Activated T-helper 1 cell treated with anti-CD3 and anti-CD28 coated beads, Interleukin-12 subunit alpha, Interleukin-12 subunit beta, Interleukin-2, Interleukin-4 antibody, amounts not matched to agents 30 ng/mL and 10 ng/mL and 1 ng/mL, durations not matched to agents 14 hours and 24 hours and 36 hours (primary cell): ENCODE data around the gene SGSH. TPM values are rescaled to one million over a fixed set of nuclear protein-coding genes. Genes with fewer than 3 reads are reported as not detected.

Experiments
- DNase-seq: peaks from one replicate; pipeline ENCODE4 v3.0.0; 2021; ENCODE audit warnings: low spot score
- H3K27ac Mint-ChIP-seq: one replicate; pipeline ENCODE4 v1.8.0; 2021; ENCODE audit warnings: mild to moderate bottlenecking, mixed read lengths
- H3K27me3 Mint-ChIP-seq: one replicate; pipeline ENCODE4 v1.8.0; 2022; ENCODE audit warnings: mild to moderate bottlenecking, moderate library complexity, mixed read lengths; ENCODE audit not compliant: insufficient read depth
- H3K36me3 Mint-ChIP-seq: one replicate; pipeline ENCODE4 v1.8.0; 2021; ENCODE audit warnings: low read depth, mixed read lengths
- H3K4me1 Mint-ChIP-seq: one replicate; pipeline ENCODE4 v1.8.0; 2021; ENCODE audit warnings: low read depth, mixed read lengths
- H3K4me3 Mint-ChIP-seq: one replicate; pipeline ENCODE4 v1.8.0; 2021; ENCODE audit warnings: mild to moderate bottlenecking, moderate library complexity, mixed read lengths
- H3K9me3 Mint-ChIP-seq: one replicate; pipeline ENCODE4 v1.8.0; 2021; ENCODE audit warnings: mixed read lengths
- intact Hi-C: fragments of 100-400 bp; cut with micrococcal nuclease; formaldehyde crosslinking; loops from one replicate; pipeline ENCODE4 v1.15.1; 2024
- total RNA-seq: library from RNA; stranded (reverse); gene quantifications from 2 replicates; pipeline ENCODE4 v1.2.3, GENCODE V29; 2022

The SGSH gene
- total RNA-seq, 1 donor from 2014 or later = 20.1 TPM

DNA sequence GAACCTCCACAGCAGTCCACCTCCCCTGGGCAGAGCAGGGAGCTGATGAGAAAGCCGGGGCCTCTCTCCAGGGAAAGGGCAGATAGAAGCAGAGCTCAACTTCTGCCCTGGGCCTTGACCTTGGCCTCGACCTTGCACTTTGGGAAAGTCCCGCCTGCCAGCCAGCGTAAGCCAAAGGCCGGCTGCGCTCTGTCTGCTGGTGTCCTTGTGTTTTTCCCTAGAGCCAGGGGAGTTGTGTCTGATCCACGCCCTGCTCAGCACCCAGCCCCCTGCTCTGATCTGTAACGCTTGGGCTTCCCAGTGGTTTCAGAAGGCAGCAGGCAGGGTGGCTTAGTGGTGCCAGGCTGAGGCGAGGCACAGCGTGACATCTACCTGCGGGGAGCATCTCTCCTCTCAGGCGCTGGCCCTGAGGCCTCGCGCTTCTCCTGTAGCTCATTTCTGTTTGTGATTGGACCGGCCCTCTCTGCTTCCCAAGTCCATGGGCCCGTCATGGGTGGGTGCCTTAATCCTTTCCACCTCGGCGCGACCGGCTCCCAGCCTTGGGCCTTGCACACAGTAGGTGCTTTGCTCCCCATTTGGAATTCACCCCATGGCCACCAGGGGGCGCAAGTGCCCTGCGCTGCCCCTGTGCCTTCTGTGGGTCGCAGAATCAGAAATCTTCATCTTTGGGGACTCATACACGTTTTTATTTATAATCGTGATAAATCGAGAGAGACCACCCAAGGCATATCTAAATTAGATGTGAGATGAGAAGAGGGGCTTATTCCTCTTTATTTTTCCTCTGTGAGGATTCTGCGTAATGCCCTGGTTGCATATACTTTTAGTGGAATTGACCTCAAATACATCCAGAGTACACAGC, 24.2 kb downstream of the SGSH start:
- Mint-ChIP-seq H3K9me3 (peaks cover 7% of the 10 kb centered on the region), H3K4me3 (no peak overlapping the region), H3K27ac (no peak overlapping the region), H3K36me3 (peaks cover 2% of the 10 kb centered on the region), H3K4me1 (no peaks in the 10 kb centered on the region), H3K27me3 (peaks cover 9% of the 10 kb centered on the region)
- intact Hi-C loops = loop anchor here (1.0 to 10.0 kb wide), 2 partner anchors 57 to 169 kb away; no protein-coding TSS in a partner anchor
- peak; percentile 30 for DNase-seq

- H3K9me3 Mint-ChIP-seq = peaks cover 7% of the 10 kb centered on the region
- H3K36me3 Mint-ChIP-seq = peaks cover 2% of the 10 kb centered on the region
- DNase-seq = no peak
- H3K4me1 Mint-ChIP-seq = no peaks in the 10 kb centered on the region
- no peak overlapping the region for H3K27ac Mint-ChIP-seq
- H3K27me3 Mint-ChIP-seq = peaks cover 9% of the 10 kb centered on the region
- intact Hi-C loops = loop anchor here (10.0 kb wide), 1 partner anchor 170 kb away; no protein-coding TSS in a partner anchor
- H3K4me3 Mint-ChIP-seq = no peak overlapping the region
Measured at GRCh38 chr17:80195141-80195540, 25.0 kb downstream of the SGSH start.

DNA sequence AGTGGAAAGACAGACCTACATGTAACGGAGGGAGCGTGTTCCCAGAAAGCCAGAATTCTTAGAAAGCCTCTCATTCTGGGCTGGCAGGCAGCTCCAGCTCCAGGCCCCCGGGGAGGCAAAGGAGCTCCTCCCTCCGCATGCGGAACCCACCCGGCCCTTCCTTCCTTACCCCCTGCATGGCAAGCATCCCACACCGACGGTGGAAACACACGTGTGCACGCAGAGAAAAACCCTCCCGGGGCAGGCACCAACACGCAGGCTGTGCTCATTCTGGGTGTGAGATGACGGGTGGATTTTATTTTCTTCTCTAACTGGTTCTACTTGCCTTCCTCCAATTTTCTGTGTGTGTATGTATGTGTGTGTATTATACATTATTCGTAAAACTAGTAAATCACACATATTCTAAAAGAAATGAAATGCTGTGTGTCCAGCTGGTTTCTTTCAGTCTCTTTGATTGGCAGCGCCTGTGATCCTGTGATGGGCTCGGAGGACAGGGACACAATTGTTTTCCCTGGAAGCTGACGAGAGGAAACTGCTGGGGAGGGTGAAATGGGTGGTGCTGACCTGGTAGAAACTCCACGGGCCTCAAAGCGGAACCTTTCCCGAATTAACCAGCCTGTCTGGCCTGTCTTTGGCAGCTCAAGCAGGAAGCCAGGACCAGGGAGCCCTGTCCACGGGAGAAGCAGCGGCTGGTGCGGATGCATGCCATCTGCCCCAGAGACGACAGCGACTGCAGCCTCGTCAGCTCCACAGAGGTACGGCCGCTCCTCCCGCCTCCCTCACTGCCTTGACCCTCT, 28.1 kb downstream of the SGSH start:
- intact Hi-C loops = loop anchor here (10.0 kb wide), 1 partner anchor 173 kb away; no protein-coding TSS in a partner anchor
- Mint-ChIP-seq H3K27me3 (peaks cover 9% of the 10 kb centered on the region), H3K9me3 (peaks cover 7% of the 10 kb centered on the region), H3K4me1 (no peaks in the 10 kb centered on the region), H3K27ac (no peak overlapping the region), H3K36me3 (peaks cover 2% of the 10 kb centered on the region), H3K4me3 (no peak overlapping the region)
- DNase-seq = no peak

DNA sequence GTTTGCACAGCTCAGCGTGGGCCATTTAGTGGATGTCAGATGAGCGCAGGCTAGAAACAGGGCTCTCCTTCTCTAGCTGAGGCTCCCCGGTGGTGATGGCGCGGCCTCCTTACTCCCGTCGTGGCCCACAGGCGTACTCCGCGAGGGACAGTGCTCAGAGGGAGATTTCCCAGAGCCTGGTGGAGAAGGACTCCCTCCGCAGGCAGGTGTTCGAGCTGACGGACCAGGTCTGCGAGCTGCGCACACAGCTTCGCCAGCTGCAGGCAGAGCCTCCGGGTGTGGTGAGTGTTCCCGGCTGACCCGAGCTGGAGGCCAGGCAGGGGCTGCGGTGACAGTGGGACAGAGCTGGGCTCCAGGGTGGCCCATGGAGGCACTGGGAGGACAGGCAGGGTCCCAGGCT, 28.9 kb downstream of the SGSH start:
- H3K27ac Mint-ChIP-seq = no peak overlapping the region
- H3K4me3 Mint-ChIP-seq = no peak overlapping the region
- peaks cover 2% of the 10 kb centered on the region for H3K36me3 Mint-ChIP-seq
- H3K27me3 Mint-ChIP-seq = peaks cover 9% of the 10 kb centered on the region
- DNase-seq = no peak
- intact Hi-C loops = loop anchor here (10.0 kb wide), 1 partner anchor 174 kb away; no protein-coding TSS in a partner anchor
- no peaks in the 10 kb centered on the region for H3K4me1 Mint-ChIP-seq
- H3K9me3 Mint-ChIP-seq = peaks cover 7% of the 10 kb centered on the region

DNA sequence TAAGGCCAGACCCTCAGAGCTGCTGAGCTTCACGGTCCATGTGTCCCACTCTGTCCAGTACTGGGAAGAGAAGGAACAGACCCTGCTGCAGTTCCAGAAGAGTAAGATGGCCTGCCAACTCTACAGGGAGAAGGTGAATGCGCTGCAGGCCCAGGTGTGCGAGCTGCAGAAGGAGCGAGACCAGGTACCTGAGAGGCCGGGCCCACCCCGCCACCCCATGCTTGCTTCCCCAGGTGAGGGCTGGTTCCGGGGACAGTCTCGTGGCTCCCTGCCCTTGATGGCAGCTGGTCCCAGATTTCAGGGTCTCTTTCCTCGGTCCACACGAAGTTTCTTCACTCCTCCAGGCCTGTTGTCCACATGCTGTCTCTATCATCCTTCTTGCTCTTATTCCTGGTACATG, 29.4 kb downstream of the SGSH start:
- Mint-ChIP-seq H3K27ac (no peak overlapping the region), H3K4me1 (no peaks in the 10 kb centered on the region), H3K4me3 (no peak overlapping the region), H3K27me3 (peaks cover 7% of the 10 kb centered on the region), H3K36me3 (peaks cover 2% of the 10 kb centered on the region), H3K9me3 (peaks cover 7% of the 10 kb centered on the region)
- intact Hi-C loops = loop anchor here (10.0 kb wide), 1 partner anchor 174 kb away; no protein-coding TSS in a partner anchor
- DNase-seq = no peak

DNA sequence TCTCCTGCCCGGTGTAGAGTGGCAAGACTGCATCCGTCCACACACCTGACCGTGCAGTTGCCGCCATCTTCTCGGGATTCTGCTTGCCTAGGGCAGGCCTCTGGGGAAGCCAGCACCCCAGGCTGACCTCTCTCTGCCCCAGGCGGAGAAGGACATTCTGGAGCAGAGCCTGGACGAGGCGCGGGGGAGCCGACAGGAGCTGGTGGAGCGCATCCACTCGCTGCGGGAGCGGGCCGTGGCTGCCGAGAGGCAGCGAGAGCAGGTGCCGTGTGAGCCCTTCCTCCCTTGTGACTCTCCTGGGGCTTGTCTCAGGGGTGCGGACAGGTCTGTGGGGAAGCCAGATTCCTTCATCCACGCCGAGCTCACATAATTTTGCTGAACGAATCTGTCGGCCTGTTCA, 30.5 kb downstream of the SGSH start:
- peaks cover 4% of the 10 kb centered on the region for H3K9me3 Mint-ChIP-seq
- H3K4me3 Mint-ChIP-seq = no peak overlapping the region
- H3K27ac Mint-ChIP-seq = no peak overlapping the region
- intact Hi-C loops = loop anchor here (10.0 kb wide), 1 partner anchor 175 kb away; no protein-coding TSS in a partner anchor
- H3K27me3 Mint-ChIP-seq = peaks cover 7% of the 10 kb centered on the region
- H3K4me1 Mint-ChIP-seq = no peaks in the 10 kb centered on the region
- DNase-seq = no peak
- peaks cover 2% of the 10 kb centered on the region for H3K36me3 Mint-ChIP-seq

DNA sequence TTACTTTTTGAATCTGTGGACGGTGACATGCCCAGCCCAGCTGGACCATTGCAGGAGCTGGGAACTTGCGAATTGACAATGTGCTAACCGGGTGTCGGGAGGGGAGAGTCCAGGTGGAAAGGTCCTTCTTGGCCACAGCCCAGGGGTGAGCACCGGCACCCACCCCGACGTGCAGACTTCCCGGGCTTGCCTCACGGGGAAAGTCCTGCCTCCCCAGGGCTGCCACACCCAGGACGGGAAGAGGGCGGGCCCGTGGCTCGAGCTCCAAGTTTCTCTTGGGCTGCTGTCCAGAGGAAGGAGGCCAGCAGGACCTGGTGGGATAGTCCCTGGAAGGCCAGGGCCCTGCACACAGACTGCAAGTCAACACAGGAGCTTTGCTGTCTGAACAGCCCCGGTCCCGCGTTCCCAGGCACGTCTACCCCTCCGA, 32.6 kb downstream of the SGSH start:
- no peak overlapping the region for H3K27ac Mint-ChIP-seq
- H3K9me3 Mint-ChIP-seq = no peaks in the 10 kb centered on the region
- DNase-seq = no peak
- H3K27me3 Mint-ChIP-seq = peaks cover 1% of the 10 kb centered on the region
- intact Hi-C loops = no loop called here
- H3K4me1 Mint-ChIP-seq = no peaks in the 10 kb centered on the region
- no peaks in the 10 kb centered on the region for H3K36me3 Mint-ChIP-seq
- no peak overlapping the region for H3K4me3 Mint-ChIP-seq

- Mint-ChIP-seq H3K4me1 (no peaks in the 10 kb centered on the region), H3K27ac (no peak overlapping the region), H3K27me3 (peaks cover 1% of the 10 kb centered on the region), H3K9me3 (no peaks in the 10 kb centered on the region), H3K36me3 (no peaks in the 10 kb centered on the region), H3K4me3 (no peak overlapping the region)
- intact Hi-C loops = no loop called here
- DNase-seq = no peak
Measured at GRCh38 chr17:80187090-80187489, 33.0 kb downstream of the SGSH start.

GRCh38 chr17:80185968-80186367, 34.2 kb downstream of the SGSH start:
- H3K4me3 Mint-ChIP-seq = no peak overlapping the region
- DNase-seq = no peak
- no peaks in the 10 kb centered on the region for H3K36me3 Mint-ChIP-seq
- H3K27me3 Mint-ChIP-seq = no peaks in the 10 kb centered on the region
- H3K27ac Mint-ChIP-seq = no peak overlapping the region
- no peaks in the 10 kb centered on the region for H3K4me1 Mint-ChIP-seq
- H3K9me3 Mint-ChIP-seq = no peaks in the 10 kb centered on the region
- intact Hi-C loops = no loop called here

GRCh38 chr17:80184423-80184714, 35.8 kb downstream of the SGSH start:
- Mint-ChIP-seq H3K27me3 (no peaks in the 10 kb centered on the region), H3K9me3 (no peaks in the 10 kb centered on the region), H3K27ac (no peak overlapping the region), H3K4me3 (no peak overlapping the region), H3K4me1 (no peaks in the 10 kb centered on the region), H3K36me3 (no peaks in the 10 kb centered on the region)
- DNase-seq = no peak
- intact Hi-C loops = no loop called here

GRCh38 chr17:80183581-80184422, 36.3 kb downstream of the SGSH start:
- no peak overlapping the region for H3K4me3 Mint-ChIP-seq
- no peak for DNase-seq
- H3K36me3 Mint-ChIP-seq = no peaks in the 10 kb centered on the region
- intact Hi-C loops = no loop called here
- H3K9me3 Mint-ChIP-seq = no peaks in the 10 kb centered on the region
- H3K27me3 Mint-ChIP-seq = peaks cover 3% of the 10 kb centered on the region
- no peak overlapping the region for H3K27ac Mint-ChIP-seq
- no peaks in the 10 kb centered on the region for H3K4me1 Mint-ChIP-seq

DNA sequence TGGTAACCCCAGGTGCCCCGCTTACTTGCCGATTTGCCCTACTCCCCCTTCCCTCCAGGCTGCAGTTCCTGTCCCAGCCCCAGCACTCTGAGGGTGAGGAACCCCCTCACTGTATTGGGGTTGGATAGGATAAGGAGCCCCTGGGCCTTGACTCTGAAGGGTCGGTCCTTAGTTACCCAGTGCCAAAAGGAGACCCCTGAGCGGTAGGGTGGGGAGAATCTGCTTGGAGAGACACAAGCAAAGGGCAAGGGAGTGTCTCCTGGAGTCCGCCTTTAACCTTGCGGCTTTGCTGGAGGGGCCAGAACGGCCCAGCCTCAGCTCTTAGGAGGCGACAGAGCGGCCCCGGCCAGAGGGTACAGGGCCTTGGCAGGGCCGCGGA, 37.3 kb downstream of the SGSH start:
- H3K27ac Mint-ChIP-seq = no peak overlapping the region
- intact Hi-C loops = no loop called here

More for the DNA sequence above, 37.3 kb downstream of the SGSH start:
- no peaks in the 10 kb centered on the region for H3K9me3 Mint-ChIP-seq
- DNase-seq = no peak
- H3K4me3 Mint-ChIP-seq = no peak overlapping the region
- H3K4me1 Mint-ChIP-seq = no peaks in the 10 kb centered on the region
- H3K27me3 Mint-ChIP-seq = peaks cover 3% of the 10 kb centered on the region
- H3K36me3 Mint-ChIP-seq = no peaks in the 10 kb centered on the region
